Astrocyte (in vitro differentiated cells and primary cell): ENCODE measurements around the gene CYP2A7.
"Not testable (repeated sequence)": the region's sequence is repeated elsewhere in the genome, so short reads cannot be mapped to it uniquely, and the experiment has no call there.

ENCODE experiments used
- CTCF ChIP-seq: IDR thresholded peaks from 2 replicates; pipeline ENCODE4 v1.5.1; 2011; ENCODE audit warnings: low read depth, mild to moderate bottlenecking, inconsistent platforms, low read length, moderate library complexity; ENCODE audit not compliant: insufficient read depth
- EZH2 ChIP-seq: IDR thresholded peaks from 2 replicates; pipeline ENCODE4 v1.6.1; 2012; ENCODE audit warnings: mild to moderate bottlenecking, low read length, inconsistent platforms; ENCODE audit not compliant: insufficient read depth

GRCh38 chr19:40826312-40826698, 55.7 kb downstream of the CYP2A7 start:
- not testable (repeated sequence) for TF ChIP-seq CTCF, EZH2
